DOHH2 (cell line): ENCODE results near the gene CCL13.

Experiments used
- EZH2phosphoT487 ChIP-seq: fragments of 200-600 bp; sonication (generic); IDR thresholded peaks from 2 replicates; pipeline ENCODE4 v1.6.1; 2017; ENCODE audit warnings: borderline replicate concordance, mild to moderate bottlenecking, antibody characterized with exemption, low read length, moderate library complexity, mixed read lengths
- TF ChIP-seq, protein P1 (sequence below): fragments of 200-600 bp; sonication (generic); IDR thresholded peaks from one replicate; pipeline ENCODE4 v1.5.1; 2014; ENCODE audit warnings: antibody characterized with exemption, mild to moderate bottlenecking, low read depth, low read length; ENCODE audit not compliant: poor library complexity, severe bottlenecking

DNA sequence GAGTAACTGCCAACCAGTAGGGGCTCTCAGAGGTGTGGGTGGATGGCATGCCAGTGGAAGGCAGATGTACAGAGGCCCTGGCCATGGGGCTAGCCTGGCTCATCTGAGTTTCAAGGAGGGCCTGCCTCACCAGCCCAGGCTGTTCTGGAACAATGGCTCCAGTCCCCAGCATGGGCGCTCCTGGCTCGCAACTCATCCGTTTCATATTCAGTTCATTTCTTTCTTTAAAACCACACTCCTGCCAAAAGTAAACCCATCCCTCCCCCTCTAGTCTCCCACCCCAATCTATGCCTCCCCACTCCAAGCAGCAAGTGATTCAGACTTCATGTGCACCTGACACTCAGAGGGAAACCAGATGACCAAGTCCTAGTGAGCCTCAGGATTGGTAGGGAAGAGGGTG lies 2.4 kb downstream of the CCL13 start:
- TF ChIP-seq, protein P1, sequence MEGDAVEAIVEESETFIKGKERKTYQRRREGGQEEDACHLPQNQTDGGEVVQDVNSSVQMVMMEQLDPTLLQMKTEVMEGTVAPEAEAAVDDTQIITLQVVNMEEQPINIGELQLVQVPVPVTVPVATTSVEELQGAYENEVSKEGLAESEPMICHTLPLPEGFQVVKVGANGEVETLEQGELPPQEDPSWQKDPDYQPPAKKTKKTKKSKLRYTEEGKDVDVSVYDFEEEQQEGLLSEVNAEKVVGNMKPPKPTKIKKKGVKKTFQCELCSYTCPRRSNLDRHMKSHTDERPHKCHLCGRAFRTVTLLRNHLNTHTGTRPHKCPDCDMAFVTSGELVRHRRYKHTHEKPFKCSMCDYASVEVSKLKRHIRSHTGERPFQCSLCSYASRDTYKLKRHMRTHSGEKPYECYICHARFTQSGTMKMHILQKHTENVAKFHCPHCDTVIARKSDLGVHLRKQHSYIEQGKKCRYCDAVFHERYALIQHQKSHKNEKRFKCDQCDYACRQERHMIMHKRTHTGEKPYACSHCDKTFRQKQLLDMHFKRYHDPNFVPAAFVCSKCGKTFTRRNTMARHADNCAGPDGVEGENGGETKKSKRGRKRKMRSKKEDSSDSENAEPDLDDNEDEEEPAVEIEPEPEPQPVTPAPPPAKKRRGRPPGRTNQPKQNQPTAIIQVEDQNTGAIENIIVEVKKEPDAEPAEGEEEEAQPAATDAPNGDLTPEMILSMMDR: no peak
- no peak for TF ChIP-seq EZH2phosphoT487
